ENCODE measurements around the gene HSPG2. TPM values are rescaled to one million over a fixed set of nuclear protein-coding genes. Genes with fewer than 3 reads are reported as not detected.
"Not testable (repeated sequence)": the region's sequence is repeated elsewhere in the genome, so short reads cannot be mapped to it uniquely, and the experiment has no call there.

The HSPG2 gene
- total RNA-seq, 1 donor from 2014 or later, result 91.0 TPM

DNA sequence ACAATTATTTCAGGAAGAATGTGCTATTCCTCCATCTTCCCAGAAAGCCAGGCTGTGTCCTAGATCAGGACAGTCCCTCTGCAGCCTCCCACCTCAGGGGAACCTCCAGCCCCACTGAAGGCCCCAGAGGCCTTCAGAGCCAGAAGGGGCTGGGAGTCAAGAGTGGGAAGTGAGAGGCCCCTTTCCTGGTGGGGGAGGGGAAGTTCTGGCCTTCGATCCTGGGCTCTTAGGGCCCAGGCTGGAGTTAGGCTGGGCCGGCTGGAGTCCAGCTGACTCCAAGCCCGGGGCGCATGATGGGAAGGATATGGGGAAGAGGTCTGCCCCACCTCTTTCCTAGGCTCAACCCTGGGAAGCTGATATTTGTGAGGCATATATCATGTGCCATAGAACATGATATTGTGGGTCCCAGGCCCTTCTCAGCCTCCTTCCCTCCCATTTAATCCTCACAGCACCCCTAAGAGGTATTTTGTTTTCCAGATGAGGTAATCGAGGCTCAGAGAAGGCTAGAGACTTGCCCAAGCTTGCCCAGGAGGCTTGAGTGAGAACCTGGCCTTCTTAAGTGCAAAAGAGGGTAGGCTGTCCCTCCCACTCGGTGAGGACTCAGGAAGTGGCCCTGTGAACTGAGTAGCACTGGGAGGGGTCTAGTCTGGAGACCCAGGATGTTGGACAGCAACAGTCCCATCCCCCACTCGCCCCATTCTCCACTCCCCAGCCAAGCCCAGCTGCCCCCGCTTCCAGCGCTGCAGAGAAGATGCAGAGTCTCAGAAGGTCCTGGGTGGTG, 18.6 kb upstream of the HSPG2 start:
- ATAC-seq, result peak; percentile 41

DNA sequence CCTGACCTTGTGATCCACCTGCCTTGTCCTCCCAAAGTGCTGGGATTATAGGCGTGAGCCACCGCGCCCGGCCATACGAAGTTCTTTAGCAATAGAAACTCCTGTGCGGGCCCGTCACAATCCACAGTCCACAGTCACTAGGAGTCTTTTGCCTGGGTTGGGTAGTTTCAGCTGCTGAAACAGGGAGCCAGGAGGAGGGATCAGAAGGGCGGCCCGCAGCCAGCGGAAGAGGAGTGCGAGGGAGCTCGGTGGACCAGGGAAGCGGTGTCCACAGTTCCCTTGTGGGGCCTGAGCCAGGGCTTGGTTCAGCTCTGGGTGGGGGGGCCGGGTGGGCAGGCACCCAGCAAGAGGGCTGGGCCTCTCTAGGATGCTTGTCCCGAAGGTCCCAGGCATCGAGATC, 17.9 kb upstream of the HSPG2 start:
- ATAC-seq, result no peak

DNA sequence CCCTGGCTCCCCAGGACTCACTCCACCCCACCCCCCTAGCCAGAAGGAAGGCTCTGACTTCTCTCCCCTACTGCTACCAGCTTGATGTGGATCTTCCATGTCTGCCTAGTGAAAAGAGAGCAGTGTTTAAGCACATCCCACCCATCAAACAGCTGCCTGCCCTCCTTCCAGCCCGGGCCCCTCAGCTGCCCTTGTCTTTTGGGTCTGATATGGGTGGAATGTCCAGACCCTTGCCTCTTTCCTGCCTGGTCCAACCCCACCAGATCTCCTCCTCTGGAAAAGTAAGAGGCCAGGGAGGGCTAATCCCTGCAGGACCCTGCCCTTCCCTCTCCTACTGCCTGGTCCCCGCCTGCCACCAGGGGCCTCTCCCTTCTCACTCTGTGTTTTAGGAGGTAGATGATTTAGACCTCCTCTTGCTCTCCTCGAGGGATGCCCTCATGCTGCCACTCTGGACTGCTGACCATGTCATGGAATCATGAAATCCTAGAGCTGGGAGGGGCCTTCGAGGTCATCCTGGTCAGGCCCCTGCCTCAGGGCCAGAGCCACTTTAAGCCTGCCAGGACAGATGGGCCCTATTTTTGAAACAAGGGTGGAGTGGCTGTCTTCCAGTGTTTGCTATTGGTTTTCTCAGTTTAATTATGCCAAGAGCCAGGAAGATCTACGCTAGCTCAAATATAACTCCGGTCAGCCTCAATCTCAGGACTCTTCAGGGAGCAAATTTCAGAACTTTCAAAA, 15.8 kb upstream of the HSPG2 start:
- no peak for ATAC-seq

DNA sequence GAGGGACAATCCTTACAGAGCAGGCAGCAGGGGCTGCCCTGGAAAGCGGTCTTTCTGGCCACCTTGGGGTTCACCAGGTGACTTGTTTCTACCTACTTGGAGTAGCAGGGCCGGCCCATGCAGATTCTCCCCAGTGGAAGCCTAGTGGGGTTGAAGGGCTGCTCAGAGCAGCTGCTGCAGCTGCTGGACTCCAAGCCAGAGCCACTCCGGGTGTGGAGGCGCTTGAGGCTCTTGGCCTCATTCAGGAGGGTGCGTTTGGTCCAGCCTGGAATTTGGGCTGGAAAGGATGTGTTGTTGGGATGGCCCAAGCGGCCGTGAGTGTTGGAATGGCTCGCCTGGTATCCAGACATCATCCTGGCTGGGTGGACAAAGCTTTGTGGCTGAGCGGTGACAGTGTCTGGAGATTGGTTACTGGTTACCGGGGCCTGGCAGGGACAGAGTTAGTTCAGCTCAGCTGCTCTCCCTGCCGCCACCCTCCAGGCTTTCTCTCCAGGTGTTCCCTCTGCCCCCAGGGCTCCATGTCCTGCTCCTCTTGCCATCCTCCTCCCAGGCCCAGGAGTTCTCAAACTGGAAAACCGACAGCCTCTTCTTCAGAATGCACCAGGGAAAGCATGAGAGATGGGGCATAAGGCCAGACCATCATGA, 14.2 kb upstream of the HSPG2 start:
- no peak for ATAC-seq

DNA sequence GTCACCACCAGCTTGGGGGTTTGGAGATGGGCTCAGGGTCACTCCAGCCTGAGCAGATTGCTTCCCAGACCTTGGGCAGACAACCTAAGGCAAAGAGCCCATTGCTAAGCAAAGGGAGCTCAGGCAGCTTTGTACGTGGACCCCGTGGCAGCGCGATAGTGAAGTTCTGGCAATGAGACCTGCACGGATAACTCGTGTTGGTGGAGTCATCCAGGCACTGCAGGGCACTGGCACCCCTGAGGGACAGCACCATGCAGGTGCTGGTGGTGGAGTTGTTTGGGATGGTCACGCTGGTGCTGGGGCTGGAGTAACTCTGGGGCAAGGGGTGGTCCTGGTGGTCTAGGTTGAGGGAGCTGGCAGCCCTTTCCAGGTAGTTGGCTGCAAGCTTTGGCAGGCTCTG, 13.6 kb upstream of the HSPG2 start:
- ATAC-seq, result peak; percentile 11

DNA sequence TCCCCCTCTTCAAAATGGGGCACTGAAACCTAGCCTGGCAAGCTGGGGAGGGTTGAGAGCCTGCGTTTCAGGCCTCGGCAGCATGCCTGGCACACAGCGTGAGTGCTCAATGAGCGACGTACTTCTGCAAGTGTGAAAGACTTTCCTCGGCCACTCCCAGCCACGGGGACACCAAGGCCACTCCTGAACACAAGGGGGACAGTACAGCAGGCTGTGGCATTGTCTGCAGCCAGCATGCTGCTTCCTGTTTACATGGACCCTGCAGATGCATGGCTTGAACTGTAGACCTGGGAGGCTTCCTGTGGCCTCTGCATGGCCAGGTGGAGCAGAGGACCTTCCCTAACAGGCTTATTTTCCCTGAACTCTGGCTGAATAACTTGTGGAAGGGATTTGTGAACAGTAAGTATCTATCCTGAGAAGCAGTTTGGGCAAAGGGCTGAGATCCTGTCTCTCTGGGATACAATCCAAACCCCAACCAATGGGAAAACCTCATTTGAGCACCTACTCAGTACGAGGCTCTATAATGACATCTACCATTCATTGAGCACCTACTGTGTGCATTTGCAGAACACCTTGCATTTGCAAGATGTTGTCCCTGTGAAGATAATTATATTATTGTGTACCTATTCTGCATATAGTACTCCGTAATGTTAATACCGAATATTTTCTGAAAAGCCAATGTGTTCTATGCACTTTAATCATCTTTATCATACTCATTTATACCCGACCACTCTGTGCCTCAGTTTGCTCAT, 9.9 kb upstream of the HSPG2 start:
- ATAC-seq, result no peak

DNA sequence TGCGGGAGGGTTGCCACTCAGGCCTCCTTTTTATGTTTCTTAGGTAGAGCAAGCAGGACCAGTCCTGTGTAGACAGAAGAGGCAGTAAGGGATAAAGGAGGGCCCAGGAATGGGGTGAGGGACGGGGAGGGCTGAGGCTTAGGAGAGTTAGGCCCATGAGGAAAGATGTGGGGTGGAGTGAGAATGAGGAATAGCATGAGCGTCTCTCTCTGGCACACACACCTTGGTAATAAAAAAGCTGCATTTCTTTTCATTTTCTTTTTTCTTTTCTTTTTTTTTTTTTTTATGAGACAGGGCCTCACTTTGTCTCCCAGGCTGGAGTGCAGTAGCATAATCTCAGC, 7.6 kb upstream of the HSPG2 start:
- ATAC-seq, result peak; percentile 37

DNA sequence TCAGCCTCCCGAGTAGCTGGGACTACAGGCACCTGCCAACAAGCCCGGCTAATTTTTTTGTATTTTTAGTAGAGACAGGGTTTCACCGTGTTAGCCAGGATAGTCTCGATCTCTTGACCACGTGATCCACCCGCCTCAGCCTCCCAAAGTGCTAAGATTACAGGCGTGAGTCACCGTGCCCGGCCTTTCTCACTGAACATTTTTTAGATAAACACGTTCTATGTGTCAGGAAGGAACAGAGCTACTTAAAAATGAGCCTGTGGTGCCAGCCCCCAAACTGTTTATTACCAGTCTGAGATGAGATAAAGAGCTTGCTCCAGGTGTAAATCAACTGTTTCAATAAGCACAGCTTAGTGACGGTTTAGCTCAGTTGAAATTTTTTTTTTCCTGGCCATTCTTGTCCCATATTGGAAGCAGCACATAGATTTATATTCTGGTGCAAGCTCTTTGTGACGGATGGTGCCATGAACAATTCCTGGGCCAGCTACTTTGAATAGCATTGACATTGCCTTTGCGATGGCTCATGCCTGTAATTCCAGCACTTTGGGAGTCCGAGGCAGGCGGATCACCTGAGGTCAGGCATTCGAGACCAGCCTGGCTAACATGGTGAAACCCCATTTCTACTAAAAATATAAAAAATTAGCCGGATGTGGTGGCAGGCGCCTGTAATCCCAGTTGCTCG, 6.0 kb upstream of the HSPG2 start:
- ATAC-seq, result not testable (repeated sequence)

DNA sequence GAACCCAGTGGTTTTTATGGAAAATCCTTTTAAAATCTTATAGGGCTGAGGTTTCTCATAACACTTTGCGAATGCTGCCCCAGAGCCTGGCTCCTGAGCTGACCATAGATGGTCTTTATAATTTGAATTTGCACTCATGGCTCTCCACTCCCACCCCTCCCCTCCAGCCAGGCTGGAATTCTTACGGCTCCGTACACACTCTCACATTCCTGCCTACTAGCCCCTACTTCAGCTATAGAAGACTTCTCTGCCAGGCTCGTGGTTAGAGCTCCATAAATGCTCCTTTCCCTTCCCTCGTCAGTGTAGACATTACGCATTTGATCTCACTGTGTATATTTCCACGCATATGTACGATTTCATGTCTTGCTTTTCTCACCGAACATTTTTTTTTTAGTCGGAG, 5.4 kb upstream of the HSPG2 start:
- no peak for ATAC-seq

DNA sequence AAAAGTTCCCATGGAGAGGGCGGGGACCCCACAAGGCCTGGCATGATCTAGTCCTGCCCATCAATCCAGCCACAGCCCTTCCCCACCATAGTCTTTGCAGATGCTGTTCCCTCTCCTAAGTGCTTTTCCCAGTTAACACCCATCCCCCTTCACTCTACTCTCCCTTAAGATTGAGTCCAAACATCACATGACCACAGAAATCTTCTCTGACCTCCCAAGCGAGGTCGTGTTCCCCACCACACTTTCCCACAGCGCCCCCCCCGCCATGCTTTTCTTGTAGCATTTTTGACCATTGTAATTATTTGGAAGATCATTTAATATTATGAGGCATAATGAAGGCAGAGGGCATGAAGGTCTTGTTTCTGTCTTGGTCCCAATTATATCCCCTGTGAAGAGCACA, 4.3 kb upstream of the HSPG2 start:
- ATAC-seq, result no peak

DNA sequence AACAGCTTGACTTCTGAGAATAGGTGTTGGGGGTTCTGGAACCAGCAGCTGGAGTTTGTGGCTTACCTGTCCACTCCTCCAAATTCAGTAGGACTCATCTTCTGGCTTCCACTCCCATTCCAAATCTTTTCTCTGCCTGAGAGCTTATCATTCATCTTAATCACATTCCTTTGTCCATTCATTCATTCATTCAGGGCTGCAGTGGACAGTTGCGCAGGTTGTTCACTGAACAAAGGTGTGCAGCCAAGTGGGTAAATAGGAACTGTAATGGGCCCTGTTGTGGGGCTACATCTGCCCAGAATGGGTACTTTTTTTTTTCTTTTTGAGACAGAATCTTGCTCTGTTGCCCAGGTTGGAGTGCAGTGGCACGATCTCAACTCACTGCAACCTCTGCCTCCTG, 3.4 kb upstream of the HSPG2 start:
- ATAC-seq, result no peak

DNA sequence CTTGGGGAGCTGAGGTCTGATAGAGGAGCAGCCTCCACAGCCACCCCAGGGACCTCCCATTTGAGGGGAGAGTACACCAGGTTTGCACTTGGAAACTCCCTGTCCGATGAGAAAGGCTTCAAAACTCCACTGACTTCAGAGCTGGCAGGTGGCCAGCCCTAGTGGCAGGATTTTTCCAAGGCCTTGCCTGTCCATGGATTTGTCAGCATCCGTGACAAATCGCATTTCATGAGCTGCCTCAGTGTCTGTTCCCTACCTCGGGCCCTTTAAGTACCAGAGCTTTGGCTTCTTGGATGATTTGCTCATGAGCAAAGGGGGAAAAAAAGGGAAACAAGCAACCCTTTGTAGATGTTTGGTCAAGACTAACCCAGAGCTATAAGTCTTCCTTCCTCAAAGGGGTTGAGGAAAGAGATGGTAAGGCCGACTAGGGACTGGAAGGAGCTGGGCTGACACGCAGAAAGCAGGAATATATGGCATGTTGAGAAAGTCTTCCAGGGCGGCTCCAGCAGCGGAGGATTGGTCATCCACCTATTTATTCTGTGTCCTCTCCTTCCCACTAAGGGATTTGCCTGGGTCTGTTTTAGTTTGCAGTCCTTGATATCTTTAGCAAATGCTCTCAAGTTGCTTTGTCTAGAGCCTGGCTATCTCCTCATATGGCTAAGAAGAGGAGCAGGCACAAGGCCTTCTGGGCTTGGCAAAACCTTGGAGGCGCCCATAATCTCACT, 2.7 kb upstream of the HSPG2 start:
- ATAC-seq, result peak; percentile 10

DNA sequence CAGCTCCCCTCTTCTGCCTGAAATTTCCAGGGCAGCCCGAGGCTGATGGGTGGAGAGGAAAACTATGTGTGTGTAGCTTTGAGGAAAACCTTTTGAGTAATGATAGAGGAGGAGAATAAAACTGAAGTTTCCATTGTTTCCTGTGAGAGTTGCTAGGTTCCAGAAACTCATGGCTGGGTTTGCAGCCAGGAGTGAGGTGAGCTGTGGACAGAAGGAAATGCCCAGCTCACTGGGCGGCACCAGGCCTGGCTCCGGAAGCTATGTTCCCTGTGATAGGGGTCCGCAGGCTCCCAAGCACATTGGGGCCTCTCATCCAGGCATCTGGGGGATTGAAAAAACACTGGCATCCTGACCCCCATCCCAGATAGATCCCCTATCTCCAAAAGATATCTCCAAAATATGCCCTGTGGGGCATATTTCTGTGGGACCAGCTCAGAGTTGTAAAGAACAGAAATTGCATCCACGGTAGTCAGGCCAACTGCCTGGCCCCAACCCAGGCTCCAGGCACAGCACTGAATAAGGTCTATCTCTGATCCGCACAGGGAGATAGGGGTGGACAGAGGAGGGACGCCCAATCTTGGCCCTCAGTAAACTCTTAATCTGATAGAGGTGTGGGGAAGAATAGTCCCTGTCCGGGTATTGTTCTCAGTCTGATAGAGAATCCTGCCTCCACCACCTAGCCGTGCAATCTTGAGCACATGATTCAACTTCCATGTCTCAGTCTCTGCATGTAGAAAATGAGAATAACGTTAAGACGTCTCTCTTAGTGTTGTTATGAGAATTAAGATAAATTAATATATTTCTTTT, 1.8 kb upstream of the HSPG2 start:
- ATAC-seq, result no peak

DNA sequence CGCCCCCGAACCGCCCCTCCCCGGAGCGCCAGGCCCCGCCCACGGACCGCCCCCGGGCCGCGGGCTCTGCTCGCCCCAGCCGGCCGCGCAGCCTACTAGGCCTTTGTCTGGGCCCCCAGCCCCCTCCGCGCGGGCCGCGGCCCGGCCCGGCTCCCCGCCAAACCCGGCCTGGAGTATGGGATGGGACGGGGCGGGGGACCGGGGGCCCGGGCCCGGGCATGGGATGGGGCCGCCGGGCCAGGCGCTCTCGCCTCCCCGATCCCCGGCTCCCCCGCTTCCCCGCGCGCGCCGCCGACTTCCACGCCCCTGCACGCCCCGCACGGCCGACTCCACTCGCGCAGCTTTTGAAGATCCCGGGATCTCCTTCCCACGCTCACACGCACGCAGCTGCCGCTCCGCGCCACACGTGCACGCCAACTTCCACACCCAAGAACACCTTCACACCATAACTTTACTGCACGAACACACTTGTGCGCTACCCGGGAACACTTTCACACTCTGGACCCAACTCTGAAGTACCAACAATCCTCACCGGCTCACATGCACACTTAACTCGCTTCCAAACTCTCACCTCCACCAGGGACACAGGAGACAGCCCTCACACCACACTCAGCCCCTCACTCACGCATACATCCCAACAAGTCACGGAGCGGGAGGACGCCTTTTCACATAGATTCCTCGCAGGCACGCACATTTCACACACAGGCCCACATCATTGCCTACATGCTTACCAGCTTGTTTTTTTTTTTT, 437 bp upstream of the HSPG2 start:
- peak; percentile 62 for ATAC-seq

DNA sequence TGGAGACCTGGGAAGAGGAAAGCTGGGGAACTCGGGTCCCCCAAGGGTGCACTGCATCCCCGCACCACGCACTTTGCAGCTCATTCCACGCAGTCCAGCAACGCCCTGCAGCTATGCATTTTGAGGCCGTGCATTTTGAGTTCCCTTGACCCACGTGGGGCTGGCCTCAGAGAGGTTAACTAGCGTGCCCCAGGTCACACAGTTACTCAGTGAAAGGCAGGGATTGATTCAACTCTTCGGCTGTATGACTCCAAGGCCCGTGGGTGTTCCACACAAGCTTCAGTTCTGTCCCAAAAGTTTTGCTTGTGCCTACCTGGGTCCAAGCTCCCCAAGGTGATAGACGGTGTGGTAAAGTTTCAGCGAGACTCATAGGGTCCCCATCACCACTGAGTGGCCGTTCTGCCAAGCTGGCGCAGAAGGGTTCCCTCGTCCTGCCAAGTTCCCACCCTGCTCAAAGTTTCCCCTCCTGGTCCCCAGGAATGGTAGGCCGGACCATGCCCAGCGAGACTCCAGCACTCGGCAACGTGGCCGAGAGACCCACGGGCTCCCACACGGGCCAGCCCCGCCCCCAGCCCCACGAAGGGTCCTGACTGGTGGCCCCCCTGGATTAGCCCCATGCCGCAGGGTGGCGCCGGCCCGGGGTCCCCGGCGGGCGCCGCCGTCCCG, 611 bp downstream of the HSPG2 start:
- no peak for ATAC-seq

DNA sequence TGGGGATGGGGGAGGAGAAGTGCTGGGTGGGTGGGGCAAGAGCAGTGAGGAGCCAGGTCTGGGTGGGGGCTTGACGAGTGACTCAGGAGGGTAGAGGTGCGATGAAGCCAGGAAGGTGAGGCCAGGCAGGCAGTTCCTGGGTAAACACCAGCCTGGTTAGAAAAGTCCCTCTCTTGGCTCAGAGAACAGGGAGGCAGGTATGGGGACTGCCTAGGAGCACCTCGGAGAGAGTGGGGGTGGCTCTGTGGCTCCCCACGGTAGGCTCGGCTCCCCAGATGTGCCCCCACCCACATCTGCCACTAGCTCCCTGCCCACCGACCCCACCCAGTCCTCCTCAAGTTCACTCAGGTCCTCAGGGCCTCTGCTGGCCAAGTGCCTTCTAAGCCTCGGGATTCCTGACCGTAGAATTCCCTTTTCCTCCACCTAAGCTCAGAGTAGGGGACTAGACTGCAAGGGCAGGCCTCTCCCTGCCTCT, 1.2 kb downstream of the HSPG2 start:
- peak; percentile 25 for ATAC-seq

DNA sequence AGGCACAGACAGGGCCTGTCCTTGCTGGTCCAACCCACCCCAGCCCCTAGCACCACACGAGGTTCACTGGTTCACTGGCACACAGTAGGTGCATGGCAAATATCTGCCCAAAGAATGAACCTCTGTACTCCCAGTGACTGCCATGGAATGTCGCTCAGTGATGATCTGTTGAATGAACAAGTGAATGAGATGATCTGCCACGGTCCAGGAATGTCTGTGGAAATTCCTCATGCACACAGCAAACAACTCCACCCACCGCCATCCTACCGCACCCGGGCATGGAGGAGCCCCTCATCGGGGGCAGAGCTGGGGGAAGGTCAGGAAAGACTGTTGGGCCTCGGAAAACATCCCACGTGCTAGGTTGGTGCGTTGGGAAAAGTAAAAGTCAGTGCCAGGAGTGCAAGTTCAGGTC, 1.7 kb downstream of the HSPG2 start:
- ATAC-seq, result no peak

DNA sequence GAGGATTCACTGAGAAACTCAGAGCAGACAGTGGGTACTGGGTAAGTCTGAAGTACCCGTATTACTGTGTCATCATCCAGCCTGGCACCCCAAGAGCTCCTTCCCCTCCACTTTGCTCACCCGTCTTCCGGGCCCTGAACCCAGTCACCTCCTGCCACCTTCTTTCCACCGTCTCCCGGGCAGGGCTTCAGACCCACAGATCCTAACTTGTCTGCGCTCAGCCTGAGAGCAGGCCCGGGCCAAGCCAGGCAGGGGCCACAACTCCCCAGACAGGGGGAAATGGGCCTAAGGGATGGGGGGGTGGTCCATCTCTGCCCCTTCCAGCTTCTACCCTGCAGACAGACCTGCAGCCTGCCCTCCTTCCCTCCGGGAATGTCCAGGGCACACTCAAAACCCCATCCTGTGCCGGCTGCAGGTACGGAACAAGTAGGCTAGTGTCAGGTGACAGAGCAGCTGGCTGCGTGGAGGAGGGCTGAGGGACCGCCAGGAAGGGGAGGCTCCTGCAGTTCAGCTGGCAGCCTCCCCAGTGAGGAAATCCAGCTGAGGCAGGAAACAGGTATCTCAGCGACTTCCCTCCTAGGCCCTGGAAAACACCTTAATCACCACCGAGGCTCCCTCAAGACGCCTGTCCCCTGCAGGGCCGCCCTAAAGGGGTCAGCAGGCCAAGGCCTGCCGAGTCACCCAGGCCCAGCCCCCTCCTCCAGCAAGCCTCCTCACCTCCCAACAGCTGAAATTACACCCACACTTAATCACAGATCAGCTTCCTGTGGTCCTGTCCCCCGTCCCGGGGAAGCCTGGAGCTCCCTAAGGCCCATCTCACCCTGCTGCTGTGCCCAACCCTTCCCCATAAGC, 3.5 kb downstream of the HSPG2 start:
- peak; percentile 65 for ATAC-seq
